SU-DHL-6 (cell line): ENCODE results near the gene KRTAP3-1.

ENCODE experiments used
- H2AFZ ChIP-seq: fragments of 200-600 bp; sonication (generic); 2 replicates; pipeline ENCODE4 v1.6.1; 2014; ENCODE audit warnings: low read depth, mild to moderate bottlenecking, moderate library complexity, mixed read lengths, antibody characterized with exemption, low read length; ENCODE audit not compliant: severe bottlenecking
- H3F3A ChIP-seq: fragments of 200-600 bp; shearing (Covaris generic); 2 replicates; pipeline ENCODE4 v1.6.0; 2016; ENCODE audit warnings: antibody characterized with exemption, mild to moderate bottlenecking; ENCODE audit not compliant: insufficient read depth
- H3K27ac ChIP-seq: fragments of 200-600 bp; sonication (generic); 2 replicates; pipeline ENCODE4 v1.5.1; 2016; ENCODE audit warnings: low read depth, mild to moderate bottlenecking, low read length, moderate library complexity, mixed read lengths
- H3K27me3 ChIP-seq: fragments of 200-600 bp; sonication (generic), shearing (Covaris generic); 2 replicates; pipeline ENCODE4 v1.6.0; 2014; ENCODE audit warnings: mild to moderate bottlenecking, low read length
- H3K36me3 ChIP-seq: fragments of 200-600 bp; sonication (generic); 2 replicates; pipeline ENCODE4 v1.6.1; 2014; ENCODE audit warnings: mild to moderate bottlenecking, low read length, mixed read lengths
- H3K4me2 ChIP-seq: fragments of 300-600, 200-600 bp; shearing (Covaris generic), sonication (generic); 2 replicates; pipeline ENCODE4 v1.6.0; 2014; ENCODE audit warnings: low read length, low read depth, mild to moderate bottlenecking; ENCODE audit not compliant: poor library complexity, severe bottlenecking
- H3K4me3 ChIP-seq: fragments of 200-600 bp; sonication (generic); 2 replicates; pipeline ENCODE4 v1.5.1; 2014; ENCODE audit warnings: antibody characterized with exemption, low read length, mild to moderate bottlenecking, mixed read lengths; ENCODE audit not compliant: insufficient read depth, poor library complexity, severe bottlenecking
- H3K79me2 ChIP-seq: fragments of 200-600 bp; sonication (generic); 2 replicates; pipeline ENCODE4 v1.6.1; 2014; ENCODE audit warnings: mild to moderate bottlenecking, low read length, moderate library complexity; ENCODE audit not compliant: insufficient read depth
- H3K9ac ChIP-seq: fragments of 200-600 bp; sonication (generic); 2 replicates; pipeline ENCODE4 v1.7.0; 2014; ENCODE audit warnings: mild to moderate bottlenecking, low read length
- H3K9me2 ChIP-seq: fragments of 200-600 bp; sonication (generic); replicated peaks from 2 replicates; pipeline ENCODE4 v1.6.1; 2014; ENCODE audit warnings: low read length; ENCODE audit not compliant: insufficient read depth
- H3K9me3 ChIP-seq: fragments of 200-600 bp; sonication (generic); 2 replicates; pipeline ENCODE4 v1.6.1; 2014; ENCODE audit warnings: low read length, mixed read lengths; ENCODE audit not compliant: insufficient read depth
- H4K20me1 ChIP-seq: fragments of 200-600 bp; sonication (generic); 2 replicates; pipeline ENCODE4 v1.6.1; 2014; ENCODE audit warnings: low read depth, mild to moderate bottlenecking, antibody characterized with exemption, low read length, moderate library complexity, mixed read lengths
- EZH2phosphoT487 ChIP-seq: fragments of 200-600 bp; sonication (generic), shearing (Covaris generic); conservative IDR thresholded peaks from 2 replicates; pipeline ENCODE4 v1.6.1; 2018; ENCODE audit warnings: mild to moderate bottlenecking, antibody characterized with exemption, low read length, moderate library complexity, mixed read lengths
- TF ChIP-seq, protein P1 (sequence below): fragments of 200-600 bp; sonication (generic); IDR thresholded peaks from one replicate; pipeline ENCODE4 v1.5.1; 2017; ENCODE audit warnings: antibody characterized with exemption, mild to moderate bottlenecking, low read length, moderate library complexity; ENCODE audit not compliant: insufficient read depth, poor library complexity, severe bottlenecking

Gene KRTAP3-1

GRCh38 chr17:41054025-41054424, 45.1 kb upstream of the KRTAP3-1 start:
- Histone ChIP-seq H3K27me3 (no peaks in the 10 kb centered on the region), H3K9me2 (no peaks in the 10 kb centered on the region), H3K9me3 (no peaks in the 10 kb centered on the region), H3F3A (0 out of 2 replicates have a peak, but pooled peaks cover 3% of the 10 kb centered on the region), H3K4me2 (no peak overlapping the region), H2AFZ (no peak overlapping the region), H4K20me1 (no peaks in the 10 kb centered on the region), H3K4me3 (no peak overlapping the region), H3K27ac (no peak overlapping the region), H3K79me2 (no peaks in the 10 kb centered on the region), H3K36me3 (no peaks in the 10 kb centered on the region), H3K9ac (no peak overlapping the region)
- no peak for TF ChIP-seq EZH2phosphoT487
- TF ChIP-seq, protein P1, sequence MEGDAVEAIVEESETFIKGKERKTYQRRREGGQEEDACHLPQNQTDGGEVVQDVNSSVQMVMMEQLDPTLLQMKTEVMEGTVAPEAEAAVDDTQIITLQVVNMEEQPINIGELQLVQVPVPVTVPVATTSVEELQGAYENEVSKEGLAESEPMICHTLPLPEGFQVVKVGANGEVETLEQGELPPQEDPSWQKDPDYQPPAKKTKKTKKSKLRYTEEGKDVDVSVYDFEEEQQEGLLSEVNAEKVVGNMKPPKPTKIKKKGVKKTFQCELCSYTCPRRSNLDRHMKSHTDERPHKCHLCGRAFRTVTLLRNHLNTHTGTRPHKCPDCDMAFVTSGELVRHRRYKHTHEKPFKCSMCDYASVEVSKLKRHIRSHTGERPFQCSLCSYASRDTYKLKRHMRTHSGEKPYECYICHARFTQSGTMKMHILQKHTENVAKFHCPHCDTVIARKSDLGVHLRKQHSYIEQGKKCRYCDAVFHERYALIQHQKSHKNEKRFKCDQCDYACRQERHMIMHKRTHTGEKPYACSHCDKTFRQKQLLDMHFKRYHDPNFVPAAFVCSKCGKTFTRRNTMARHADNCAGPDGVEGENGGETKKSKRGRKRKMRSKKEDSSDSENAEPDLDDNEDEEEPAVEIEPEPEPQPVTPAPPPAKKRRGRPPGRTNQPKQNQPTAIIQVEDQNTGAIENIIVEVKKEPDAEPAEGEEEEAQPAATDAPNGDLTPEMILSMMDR = no peak

- H3K9ac ChIP-seq = no peak overlapping the region
- no peaks in the 10 kb centered on the region for H3K9me3 ChIP-seq
- H3K27ac ChIP-seq = no peak overlapping the region
- H3K4me2 ChIP-seq = no peak overlapping the region
- TF ChIP-seq, protein P1 = no peak
- TF ChIP-seq EZH2phosphoT487 = no peak
- no peaks in the 10 kb centered on the region for H3K27me3 ChIP-seq
- no peaks in the 10 kb centered on the region for H4K20me1 ChIP-seq
- 0 out of 2 replicates have a peak, but pooled peaks cover 3% of the 10 kb centered on the region for H3F3A ChIP-seq
- H3K79me2 ChIP-seq = no peaks in the 10 kb centered on the region
- H2AFZ ChIP-seq = no peak overlapping the region
- H3K36me3 ChIP-seq = no peaks in the 10 kb centered on the region
- no peak overlapping the region for H3K4me3 ChIP-seq
- H3K9me2 ChIP-seq = no peaks in the 10 kb centered on the region
These were observed 43.6 kb upstream of the KRTAP3-1 start for GRCh38 chr17:41052566-41052965.

DNA sequence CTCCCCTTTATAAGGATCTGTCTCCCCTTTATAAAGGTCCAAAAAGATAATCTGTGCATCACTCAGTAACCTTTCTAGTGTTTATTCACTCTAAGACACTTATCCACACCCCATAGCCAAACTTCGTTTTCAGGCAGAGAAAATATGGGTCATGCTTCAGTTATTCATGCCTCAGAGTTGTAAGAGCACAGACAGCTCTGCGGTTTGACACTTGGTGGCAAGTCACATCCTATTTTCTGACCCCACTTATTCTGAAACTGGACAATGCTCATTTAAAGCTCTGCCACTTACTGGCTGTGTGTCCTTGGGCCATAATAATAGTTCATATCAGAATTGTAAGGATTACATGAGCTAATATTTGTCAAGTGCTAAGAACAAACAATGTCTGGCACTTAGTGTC, 40.2 kb upstream of the KRTAP3-1 start:
- H3K4me2 ChIP-seq = no peak overlapping the region

More for the DNA sequence above, 40.2 kb upstream of the KRTAP3-1 start:
- Histone ChIP-seq H3K9ac (no peak overlapping the region), H3K9me3 (no peaks in the 10 kb centered on the region), H3K27me3 (no peaks in the 10 kb centered on the region), H2AFZ (no peak overlapping the region), H3K79me2 (no peaks in the 10 kb centered on the region), H3K9me2 (no peaks in the 10 kb centered on the region), H3F3A (0 out of 2 replicates have a peak, but pooled peaks cover 3% of the 10 kb centered on the region), H3K27ac (no peak overlapping the region), H3K4me3 (no peak overlapping the region), H4K20me1 (no peaks in the 10 kb centered on the region), H3K36me3 (no peaks in the 10 kb centered on the region)
- TF ChIP-seq, protein P1 = no peak
- TF ChIP-seq EZH2phosphoT487 = no peak
